ENCODE results near the gene CDH18.

DNA sequence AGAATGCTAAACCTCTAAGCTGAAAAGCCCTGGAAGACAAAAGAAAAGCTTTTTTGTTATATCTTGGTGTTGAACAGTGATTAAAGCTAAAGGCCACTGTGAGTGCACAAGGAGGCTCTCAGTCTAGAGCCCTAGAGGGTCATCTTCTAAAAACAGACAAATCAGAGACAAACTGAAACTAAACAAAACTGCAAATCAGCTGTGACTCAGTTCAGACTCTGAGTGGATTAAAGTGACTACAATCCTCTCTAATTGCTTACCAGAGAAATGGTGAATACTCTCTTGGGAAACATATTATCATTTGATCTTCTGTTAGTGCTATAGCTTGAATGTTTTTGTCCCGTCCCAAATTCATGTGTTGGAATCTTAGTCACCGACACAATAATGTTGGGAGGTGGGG, 491.9 kb downstream of the CDH18 start:
- TF ChIP-seq, protein P1, sequence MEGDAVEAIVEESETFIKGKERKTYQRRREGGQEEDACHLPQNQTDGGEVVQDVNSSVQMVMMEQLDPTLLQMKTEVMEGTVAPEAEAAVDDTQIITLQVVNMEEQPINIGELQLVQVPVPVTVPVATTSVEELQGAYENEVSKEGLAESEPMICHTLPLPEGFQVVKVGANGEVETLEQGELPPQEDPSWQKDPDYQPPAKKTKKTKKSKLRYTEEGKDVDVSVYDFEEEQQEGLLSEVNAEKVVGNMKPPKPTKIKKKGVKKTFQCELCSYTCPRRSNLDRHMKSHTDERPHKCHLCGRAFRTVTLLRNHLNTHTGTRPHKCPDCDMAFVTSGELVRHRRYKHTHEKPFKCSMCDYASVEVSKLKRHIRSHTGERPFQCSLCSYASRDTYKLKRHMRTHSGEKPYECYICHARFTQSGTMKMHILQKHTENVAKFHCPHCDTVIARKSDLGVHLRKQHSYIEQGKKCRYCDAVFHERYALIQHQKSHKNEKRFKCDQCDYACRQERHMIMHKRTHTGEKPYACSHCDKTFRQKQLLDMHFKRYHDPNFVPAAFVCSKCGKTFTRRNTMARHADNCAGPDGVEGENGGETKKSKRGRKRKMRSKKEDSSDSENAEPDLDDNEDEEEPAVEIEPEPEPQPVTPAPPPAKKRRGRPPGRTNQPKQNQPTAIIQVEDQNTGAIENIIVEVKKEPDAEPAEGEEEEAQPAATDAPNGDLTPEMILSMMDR (IDR thresholded peaks at IDR 0.05; ENCODE audit: borderline replicate concordance, extremely low read depth, low read length, poor library complexity, severe bottlenecking): no peak
- no peak for TF ChIP-seq EZH2 (IDR thresholded peaks at IDR 0.05; ENCODE audit: borderline replicate concordance, low read depth, low read length, severe bottlenecking)

All from DND-41 (cell line).